Naive thymus-derived CD4-positive, alpha-beta T cell (primary cell): ENCODE results near the gene CHPF. TPM values are rescaled to one million over a fixed set of nuclear protein-coding genes. Genes with fewer than 3 reads are reported as not detected.

Experiments
- ATAC-seq: fragments of 150-1000 bp; cut with Tn5 transposase; 2 replicates; pipeline ENCODE4 v1.10.0; 2021; ENCODE audit warnings: mild to moderate bottlenecking, moderate library complexity
- CTCF ChIA-PET: fragments of 350-600 bp; sonication (Branson Sonifier 250); formaldehyde crosslinking; loops from one replicate; lab custom pipeline; 2021; ENCODE audit warnings: antibody characterized with exemption; lab: Charles Lee
- POLR2A ChIA-PET: fragments of 350-600 bp; sonication (Branson Sonifier 250); formaldehyde crosslinking; loops from one replicate; lab custom pipeline; 2021; ENCODE audit warnings: antibody characterized with exemption, inconsistent platforms; lab: Charles Lee
- DNase-seq, 9 donors: peaks; one replicate each; pipeline versions ENCODE4 v3.0.0 to v3.0.0-alpha.2; 2020 to 2022; ENCODE audit warnings: mixed read lengths in 1 of 9
- H3K27ac ChIP-seq: one replicate; pipeline ENCODE4 v1.7.0; 2013; ENCODE audit warnings: mild to moderate bottlenecking, low read depth, low read length, moderate library complexity
- H3K27me3 ChIP-seq, 2 donors: one replicate each; pipeline ENCODE4 v1.7.0; 2013; ENCODE audit warnings: low read length in 2 of 2, mild to moderate bottlenecking in 2 of 2, moderate library complexity in 2 of 2; ENCODE audit not compliant: control insufficient read depth in 2 of 2, insufficient read depth in 2 of 2
- H3K36me3 ChIP-seq, 3 experiments: 1 replicate in 2 of 3; 2 replicates in 1 of 3; pipeline ENCODE4 v1.7.0; 2013; ENCODE audit warnings: low read length in 3 of 3, mild to moderate bottlenecking in 3 of 3, moderate library complexity in 1 of 3; ENCODE audit not compliant: insufficient read depth in 3 of 3, control insufficient read depth in 2 of 3
- H3K4me1 ChIP-seq, 2 donors: one replicate each; pipeline ENCODE4 v1.7.0; 2013; ENCODE audit warnings: low read length in 2 of 2, mild to moderate bottlenecking in 2 of 2, moderate library complexity in 1 of 2; ENCODE audit not compliant: control insufficient read depth in 2 of 2, insufficient read depth in 2 of 2
- H3K4me3 ChIP-seq: 2 replicates; pipeline ENCODE4 v1.7.0; 2013; ENCODE audit warnings: mild to moderate bottlenecking, low read length
- H3K9me3 ChIP-seq, 3 experiments: 1 replicate in 2 of 3; 2 replicates in 1 of 3; pipeline ENCODE4 v1.7.0; 2013; ENCODE audit warnings: low read length in 3 of 3; ENCODE audit not compliant: control insufficient read depth in 2 of 3
- H3K27ac Mint-ChIP-seq, 9 donors: one replicate each; pipeline ENCODE4 v1.8.0; 2020 to 2022; ENCODE audit warnings: mixed read lengths in 9 of 9, mild to moderate bottlenecking in 8 of 9, moderate library complexity in 5 of 9, inconsistent platforms in 2 of 9
- H3K27me3 Mint-ChIP-seq, 5 donors: one replicate each; pipeline ENCODE4 v1.8.0; 2021 to 2022; ENCODE audit warnings: mixed read lengths in 5 of 5, mild to moderate bottlenecking in 1 of 5
- H3K36me3 Mint-ChIP-seq, 5 donors: one replicate each; pipeline ENCODE4 v1.8.0; 2020 to 2022; ENCODE audit warnings: mixed read lengths in 5 of 5, mild to moderate bottlenecking in 3 of 5, inconsistent platforms in 1 of 5
- H3K4me1 Mint-ChIP-seq, 7 donors: one replicate each; pipeline ENCODE4 v1.8.0; 2020 to 2022; ENCODE audit warnings: mixed read lengths in 7 of 7, mild to moderate bottlenecking in 3 of 7, inconsistent platforms in 1 of 7
- H3K4me3 Mint-ChIP-seq, 10 donors: one replicate each; pipeline ENCODE4 v1.8.0; 2020 to 2022; ENCODE audit warnings: mild to moderate bottlenecking in 10 of 10, mixed read lengths in 10 of 10, moderate library complexity in 6 of 10, inconsistent platforms in 2 of 10
- H3K9me3 Mint-ChIP-seq, 11 donors: one replicate each; pipeline ENCODE4 v1.8.0; 2020 to 2022; ENCODE audit warnings: mixed read lengths in 11 of 11, mild to moderate bottlenecking in 4 of 11, inconsistent platforms in 1 of 11, moderate library complexity in 1 of 11
- intact Hi-C, 2 donors: fragments of 100-400 bp; cut with micrococcal nuclease; formaldehyde crosslinking; loops; one replicate each; pipeline ENCODE4 v1.15.1; 2023
- polyA plus RNA-seq, 2 donors: library from polyadenylated mRNA; unstranded; fragments of 300-500 nt; fragmentation: Illumina TruSeq; gene quantifications; one replicate each; pipeline ENCODE4 v1.2.3, GENCODE V29; 2021
- total RNA-seq, 6 experiments: library from RNA in 5 of 6; stranded (reverse) in 5 of 6; gene quantifications; 1 replicate in 5 of 6; 2 replicates in 1 of 6; pipeline ENCODE4 v1.2.3 and lab custom pipeline; 2021 to 2026

Gene CHPF
- total and polyA plus RNA-seq, 7 experiments from 2014 or later: 4.1 to 15.3 (median 5.7) TPM

GRCh38 chr2:219507581-219508443 is 35.8 kb downstream of the CHPF start:
- ChIA-PET POLR2A (interaction anchor here (0.6 kb wide), 1 partner anchor 9 kb away, joined by 3 read pairs; the partner anchor contains the start of gene GMPPA), CTCF (no interaction called here)
- H3K4me3 ChIP-seq: no peak overlapping the region
- no peak for ATAC-seq
- Mint-ChIP-seq H3K36me3 (peaks cover 9 to 40% (median 21%) of the 10 kb centered on the region in 5 donors), H3K27me3 (peaks cover 23 to 36% (median 27%) of the 10 kb centered on the region in 5 donors), H3K4me3 (no peak overlapping the region), H3K4me1 (peaks cover 7 to 20% (median 15%) of the 10 kb centered on the region in 7 donors), H3K9me3 (peaks cover 0 to 5% (median 0%) of the 10 kb centered on the region in 11 donors), H3K27ac (no peak overlapping the region)
- peaks cover 0 to 8% of the 10 kb centered on the region in 2 donors for H3K27me3 ChIP-seq
- H3K36me3 ChIP-seq: peaks cover 0 to 43% (median 0%) of the 10 kb centered on the region in 3 experiments
- H3K4me1 ChIP-seq: peaks cover 0 to 12% of the 10 kb centered on the region in 2 donors
- H3K27ac ChIP-seq: no peak overlapping the region
- DNase-seq: no peak
- no peaks in the 10 kb centered on the region for H3K9me3 ChIP-seq
- intact Hi-C loops: loop anchor here in 1 of 2 donors (2.0 kb wide), 2 partner anchors 13 to 23 kb away; no protein-coding TSS in a partner anchor

- Histone ChIP-seq H3K4me3 (no peak overlapping the region), H3K27me3 (peaks cover 0 to 8% of the 10 kb centered on the region in 2 donors), H3K4me1 (peaks cover 0 to 12% of the 10 kb centered on the region in 2 donors), H3K36me3 (peaks cover 0 to 43% (median 0%) of the 10 kb centered on the region in 3 experiments), H3K27ac (no peak overlapping the region), H3K9me3 (no peaks in the 10 kb centered on the region)
- ChIA-PET POLR2A (interaction anchor here (1.3 kb wide), 1 partner anchor 12 kb away, joined by 3 read pairs; no protein-coding TSS in a partner anchor), CTCF (no interaction called here)
- no peak overlapping the region for H3K27ac Mint-ChIP-seq
- intact Hi-C loops: no loop called here
- ATAC-seq (no peak), DNase-seq (no peak)
- peaks cover 7 to 18% (median 12%) of the 10 kb centered on the region in 7 donors for H3K4me1 Mint-ChIP-seq
- H3K4me3 Mint-ChIP-seq: no peak overlapping the region
- peaks cover 9 to 44% (median 21%) of the 10 kb centered on the region in 5 donors for H3K36me3 Mint-ChIP-seq
- peaks cover 0 to 5% (median 0%) of the 10 kb centered on the region in 11 donors for H3K9me3 Mint-ChIP-seq
- H3K27me3 Mint-ChIP-seq: peaks cover 16 to 30% (median 22%) of the 10 kb centered on the region in 5 donors
These were observed 36.6 kb downstream of the CHPF start for GRCh38 chr2:219506802-219507526.

GRCh38 chr2:219506153-219506801 is 37.3 kb downstream of the CHPF start:
- ATAC-seq (no peak), DNase-seq (no peak)
- H3K4me1 ChIP-seq: peaks cover 0 to 12% of the 10 kb centered on the region in 2 donors
- H3K27me3 ChIP-seq: peaks cover 0 to 8% of the 10 kb centered on the region in 2 donors
- Mint-ChIP-seq H3K4me1 (peaks cover 7 to 17% (median 11%) of the 10 kb centered on the region in 7 donors), H3K4me3 (no peak overlapping the region), H3K36me3 (peaks cover 10 to 51% (median 21%) of the 10 kb centered on the region in 5 donors), H3K9me3 (peaks cover 0 to 5% (median 0%) of the 10 kb centered on the region in 11 donors), H3K27ac (no peak overlapping the region), H3K27me3 (peaks cover 11 to 24% (median 19%) of the 10 kb centered on the region in 5 donors)
- no peak overlapping the region for H3K4me3 ChIP-seq
- POLR2A ChIA-PET: interaction anchor here (1.3 kb wide), 1 partner anchor 12 kb away, joined by 3 read pairs; no protein-coding TSS in a partner anchor
- peaks cover 0 to 43% (median 0%) of the 10 kb centered on the region in 3 experiments for H3K36me3 ChIP-seq
- H3K27ac ChIP-seq: no peak overlapping the region
- CTCF ChIA-PET: no interaction called here
- H3K9me3 ChIP-seq: no peaks in the 10 kb centered on the region
- intact Hi-C loops: no loop called here

- Mint-ChIP-seq H3K4me1 (peaks cover 7 to 18% (median 11%) of the 10 kb centered on the region in 7 donors), H3K36me3 (peaks cover 10 to 52% (median 21%) of the 10 kb centered on the region in 5 donors), H3K4me3 (no peak overlapping the region), H3K9me3 (peaks cover 0 to 5% (median 0%) of the 10 kb centered on the region in 11 donors), H3K27me3 (peaks cover 7 to 17% (median 12%) of the 10 kb centered on the region in 5 donors), H3K27ac (no peak overlapping the region)
- peaks cover 0 to 12% of the 10 kb centered on the region in 2 donors for H3K4me1 ChIP-seq
- no peak overlapping the region for H3K4me3 ChIP-seq
- POLR2A ChIA-PET: interaction anchor here (1.3 kb wide), 1 partner anchor 13 kb away, joined by 3 read pairs; no protein-coding TSS in a partner anchor
- no peaks in the 10 kb centered on the region for H3K9me3 ChIP-seq
- no peak overlapping the region for H3K27ac ChIP-seq
- peaks cover 0 to 43% (median 0%) of the 10 kb centered on the region in 3 experiments for H3K36me3 ChIP-seq
- no peak for DNase-seq
- peaks cover 0 to 5% of the 10 kb centered on the region in 2 donors for H3K27me3 ChIP-seq
- no peak for ATAC-seq
- CTCF ChIA-PET: no interaction called here
- intact Hi-C loops: no loop called here
These were observed 38.0 kb downstream of the CHPF start for GRCh38 chr2:219505585-219505984.

- Histone ChIP-seq H3K27me3 (peaks cover 0 to 1% of the 10 kb centered on the region in 2 donors), H3K4me1 (peaks cover 9 to 10% of the 10 kb centered on the region in 2 donors), H3K27ac (no peak overlapping the region), H3K9me3 (no peaks in the 10 kb centered on the region), H3K4me3 (no peak overlapping the region), H3K36me3 (peaks cover 0 to 43% (median 0%) of the 10 kb centered on the region in 3 experiments)
- ChIA-PET POLR2A (no interaction called here), CTCF (no interaction called here)
- Mint-ChIP-seq H3K9me3 (peaks cover 0 to 2% (median 0%) of the 10 kb centered on the region in 11 donors), H3K27me3 (peaks cover 4 to 9% (median 8%) of the 10 kb centered on the region in 5 donors), H3K4me1 (peaks cover 19 to 30% (median 26%) of the 10 kb centered on the region in 7 donors), H3K4me3 (no peak overlapping the region), H3K36me3 (peaks cover 9 to 52% (median 25%) of the 10 kb centered on the region in 5 donors), H3K27ac (no peak overlapping the region)
- no peak for ATAC-seq
- intact Hi-C loops: no loop called here
- DNase-seq: no peak
These were observed 41.0 kb downstream of the CHPF start for GRCh38 chr2:219502618-219503017.

- intact Hi-C loops: no loop called here
- ATAC-seq (no peak), DNase-seq (no peak)
- Mint-ChIP-seq H3K9me3 (peaks cover 0 to 2% (median 0%) of the 10 kb centered on the region in 11 donors), H3K27me3 (peaks cover 4 to 16% (median 13%) of the 10 kb centered on the region in 5 donors), H3K36me3 (peaks cover 9 to 47% (median 24%) of the 10 kb centered on the region in 5 donors), H3K27ac (no peak overlapping the region), H3K4me1 (peaks cover 26 to 36% (median 31%) of the 10 kb centered on the region in 7 donors), H3K4me3 (no peak overlapping the region)
- CTCF ChIA-PET: no interaction called here
- Histone ChIP-seq H3K27ac (no peak overlapping the region), H3K4me3 (no peak overlapping the region), H3K36me3 (peaks cover 0 to 38% (median 0%) of the 10 kb centered on the region in 3 experiments), H3K4me1 (peaks cover 16 to 17% of the 10 kb centered on the region in 2 donors), H3K27me3 (peaks cover 0 to 9% of the 10 kb centered on the region in 2 donors), H3K9me3 (no peaks in the 10 kb centered on the region)
- POLR2A ChIA-PET: no interaction called here
These were observed 41.8 kb downstream of the CHPF start for GRCh38 chr2:219501849-219502248.
